HepG2 (cell line): Measurements from ENCODE around the gene SCAF8. TPM values are rescaled to one million over a fixed set of nuclear protein-coding genes. Genes with fewer than 3 reads are reported as not detected.

ENCODE experiments used
- ATAC-seq: fragments of 200-7000 bp; cut with Tn5 transposase; 3 replicates; pipeline ENCODE4 v1.9.1; 2020; ENCODE audit warnings: mild to moderate bottlenecking, moderate library complexity
- BruUV-seq: library from RNA; stranded (reverse); fragments of 400-500 nt; replicated peaks from 2 replicates; lab custom pipeline; 2021; lab: Mats Ljungman, UMichigan
- CTCF ChIA-PET: fragments of 300-600 bp; formaldehyde crosslinking; extraction: SDS; loops from one replicate; lab custom pipeline; 2021; ENCODE audit warnings: low total read pairs, inconsistent platforms, low intra/inter-chr PET ratio; lab: Yijun Ruan, JAX
- POLR2A ChIA-PET: fragments of 350-600 bp; sonication (Branson Sonifier 250); formaldehyde crosslinking; loops from one replicate; lab custom pipeline; 2020; ENCODE audit warnings: antibody characterized with exemption, inconsistent platforms; lab: Yijun Ruan, JAX
- DNase-seq: peaks from one replicate; pipeline ENCODE4 v3.0.0-alpha.2; 2015; ENCODE audit warnings: low spot score
- FAIRE-seq: peaks from 3 replicates; lab custom pipeline; 2011; peaks lifted over from hg19 to GRCh38; lab: Jason Lieb, UNC
- H2AFZ ChIP-seq: one replicate; pipeline ENCODE4 v1.6.1; 2011; ENCODE audit warnings: low read length, inconsistent platforms
- H3K27ac ChIP-seq: fragments of 300-600 bp; 3 replicates; pipeline ENCODE4 v1.8.0; 2011; ENCODE audit warnings: mixed run types, mild to moderate bottlenecking, mixed read lengths, low read length, inconsistent platforms; ENCODE audit not compliant: insufficient read depth; ENCODE audit errors: extremely low read length
- H3K27me3 ChIP-seq, 2 experiments: fragments of 200-600 bp in 1 of 2; 2 replicates in 1 of 2; 3 replicates in 1 of 2; pipeline versions ENCODE4 v1.6.0 to v1.8.0; 2011; ENCODE audit warnings: low read length in 2 of 2, mild to moderate bottlenecking in 2 of 2, moderate library complexity in 2 of 2, inconsistent platforms in 1 of 2; ENCODE audit not compliant: insufficient read depth in 2 of 2, control insufficient read depth in 1 of 2
- H3K36me3 ChIP-seq, 2 experiments: fragments of 200-600 bp in 1 of 2; replicated peaks in 1 of 2; 2 replicates in 1 of 2; 3 replicates in 1 of 2; pipeline versions ENCODE4 v1.5.1 to v1.8.0; 2011; ENCODE audit warnings: low read length in 2 of 2, inconsistent platforms in 1 of 2; ENCODE audit not compliant: insufficient read depth in 2 of 2, control insufficient read depth in 1 of 2
- H3K4me1 ChIP-seq: 2 replicates; pipeline ENCODE4 v1.5.1; 2012; ENCODE audit warnings: low read length, inconsistent platforms; ENCODE audit not compliant: insufficient read depth
- H3K4me2 ChIP-seq: 2 replicates; pipeline ENCODE4 v1.6.0; 2011; ENCODE audit warnings: low read depth, low read length, inconsistent platforms
- H3K4me3 ChIP-seq, 3 experiments: fragments of 200-600 bp in 1 of 3; sonication (generic), shearing (Covaris generic) in 1 of 3; replicated peaks in 1 of 3; 2 replicates each; pipeline ENCODE4 v1.5.1; 2011 to 2016; ENCODE audit warnings: low read length in 3 of 3, inconsistent platforms in 2 of 3, low read depth in 2 of 3, mild to moderate bottlenecking in 2 of 3, control low read depth in 1 of 3, mixed read lengths in 1 of 3; ENCODE audit not compliant: insufficient read depth in 1 of 3
- H3K79me2 ChIP-seq: one replicate; pipeline ENCODE4 v1.6.1; 2011; ENCODE audit warnings: low read length, inconsistent platforms; ENCODE audit not compliant: insufficient read depth
- H3K9ac ChIP-seq: 2 replicates; pipeline ENCODE4 v1.6.0; 2011; ENCODE audit warnings: mild to moderate bottlenecking, low read depth, low read length, inconsistent platforms; ENCODE audit not compliant: insufficient read depth
- H3K9me3 ChIP-seq: 2 replicates; pipeline ENCODE4 v1.5.1; 2012; ENCODE audit warnings: mild to moderate bottlenecking, low read length
- H4K20me1 ChIP-seq: 2 replicates; pipeline ENCODE4 v1.6.0; 2011; ENCODE audit warnings: inconsistent platforms, mild to moderate bottlenecking, low read length, moderate library complexity; ENCODE audit not compliant: insufficient read depth
- AGO2 ChIP-seq: fragments of 200-400 bp; formaldehyde crosslinking; optimal IDR thresholded peaks from 2 replicates; pipeline ENCODE3; 2017; ENCODE audit warnings: mild to moderate bottlenecking, low read depth, low read length, moderate library complexity
- ATRX ChIP-seq: sonication (generic); formaldehyde crosslinking; IDR thresholded peaks from 2 replicates; pipeline ENCODE4 v1.4.0; 2020; ENCODE audit warnings: missing genetic modification reagents, borderline replicate concordance
- CC2D1A ChIP-seq: sonication (generic); formaldehyde crosslinking; IDR thresholded peaks from 2 replicates; pipeline ENCODE4 v1.8.1; 2023; ENCODE audit warnings: mild to moderate bottlenecking, missing genetic modification reagents
- LCORL ChIP-seq, 2 experiments: fragments of 450-650 bp in 1 of 2; sonication (generic) in 1 of 2; formaldehyde crosslinking in 1 of 2; IDR thresholded peaks; 2 replicates each; pipeline versions ENCODE4 v1.5.0 to v1.6.1; 2017 to 2020; ENCODE audit warnings: antibody characterized with exemption in 1 of 2, missing genetic modification reagents in 1 of 2
- MTA1 ChIP-seq: sonication (generic); formaldehyde crosslinking; IDR thresholded peaks from 2 replicates; pipeline ENCODE4 v1.4.0; 2020; ENCODE audit warnings: missing genetic modification reagents, mild to moderate bottlenecking, borderline replicate concordance
- NFKBIZ ChIP-seq: IDR thresholded peaks from 2 replicates; pipeline ENCODE4 v1.6.1; 2018; ENCODE audit warnings: missing genetic modification reagents, missing compliant biosample characterization
- NR2F2 ChIP-seq: IDR thresholded peaks from 2 replicates; pipeline ENCODE4 v1.6.1; 2012; ENCODE audit warnings: low read depth, inconsistent platforms, borderline replicate concordance
- NR3C1 ChIP-seq: sonication (generic); formaldehyde crosslinking; IDR thresholded peaks from 2 replicates; pipeline ENCODE4 v1.4.0; 2020; ENCODE audit warnings: missing genetic modification reagents
- PITX1 ChIP-seq: sonication (generic); formaldehyde crosslinking; IDR thresholded peaks from 2 replicates; pipeline ENCODE4 v1.5.1; 2020; ENCODE audit warnings: mild to moderate bottlenecking, missing genetic modification reagents
- RBFOX2 ChIP-seq: fragments of 200-400 bp; formaldehyde crosslinking; IDR thresholded peaks from 2 replicates; pipeline ENCODE4 v1.6.1; 2017; ENCODE audit warnings: low read depth, mild to moderate bottlenecking, low read length
- REPIN1 ChIP-seq: sonication (generic); formaldehyde crosslinking; IDR thresholded peaks from 2 replicates; pipeline ENCODE4 v1.8.0; 2022; ENCODE audit warnings: missing genetic modification reagents, low read depth, mild to moderate bottlenecking, borderline replicate concordance
- RFXAP ChIP-seq: sonication (generic); formaldehyde crosslinking; IDR thresholded peaks from 2 replicates; pipeline ENCODE4 v1.4.0; 2020; ENCODE audit warnings: missing genetic modification reagents, borderline replicate concordance
- RNF2 ChIP-seq: fragments of 450-650 bp; conservative IDR thresholded peaks from 2 replicates; pipeline ENCODE4 v1.6.1; 2016; ENCODE audit warnings: low read depth
- ZIK1 ChIP-seq: sonication (generic); formaldehyde crosslinking; IDR thresholded peaks from 2 replicates; pipeline ENCODE4 v1.5.0; 2020; ENCODE audit warnings: mild to moderate bottlenecking, low read depth, missing genetic modification reagents, borderline replicate concordance
- ZNF230 ChIP-seq: sonication (generic); formaldehyde crosslinking; IDR thresholded peaks from 2 replicates; pipeline ENCODE4 v1.4.0; 2020; ENCODE audit warnings: mild to moderate bottlenecking, missing genetic modification reagents
- ZNF337 ChIP-seq: sonication (generic); formaldehyde crosslinking; IDR thresholded peaks from 2 replicates; pipeline ENCODE4 v1.5.1; 2020; ENCODE audit warnings: missing genetic modification reagents, low read depth, mild to moderate bottlenecking, borderline replicate concordance
- ZNF383 ChIP-seq: sonication (generic); formaldehyde crosslinking; IDR thresholded peaks from 2 replicates; pipeline ENCODE4 v1.4.0; 2020; ENCODE audit warnings: missing genetic modification reagents, mild to moderate bottlenecking, borderline replicate concordance
- ZNF589 ChIP-seq: sonication (generic); formaldehyde crosslinking; conservative IDR thresholded peaks from 2 replicates; pipeline ENCODE4 v1.8.0; 2022; ENCODE audit warnings: mild to moderate bottlenecking, moderate library complexity, missing genetic modification reagents
- ZNF615 ChIP-seq: sonication (generic); formaldehyde crosslinking; IDR thresholded peaks from 2 replicates; pipeline ENCODE4 v1.5.0; 2020; ENCODE audit warnings: mild to moderate bottlenecking, missing genetic modification reagents, borderline replicate concordance
- ZNF674 ChIP-seq: sonication (generic); formaldehyde crosslinking; IDR thresholded peaks from 2 replicates; pipeline ENCODE4 v1.5.0; 2020; ENCODE audit warnings: low read depth, mild to moderate bottlenecking, missing genetic modification reagents
- WGBS: methylation state at CpG from one replicate; pipeline ENCODE4 v1.1.6; 2017; ENCODE audit warnings: low lambda C conversion rate; 5-methylcytosine and 5-hydroxymethylcytosine counted together
- in situ Hi-C: cut with HindIII; loops from 2 replicates; pipeline ENCODE4 v1.10.0; 2017; ENCODE audit warnings: low pct_unique_long_range_greater_than_20kb; ENCODE audit not compliant: extremely low pct_ligation_motif_present
- intact Hi-C: fragments of 100-400 bp; cut with micrococcal nuclease; formaldehyde crosslinking; loops from one replicate; pipeline ENCODE4 v1.10.0; 2022; ENCODE audit not compliant: unreplicated experiment
- polyA plus RNA-seq, 8 experiments: library from polyadenylated mRNA; depleted of rRNA in 3 of 8; stranded (reverse) in 7 of 8; unstranded in 1 of 8; fragments of >200 nt; fragmentation: Illumina TruSeq in 4 of 8; extraction: Trizol in 4 of 8; gene quantifications; 2 replicates each; pipeline versions ENCODE4 v1.2.1 to v1.2.3, GENCODE V29; 2011 to 2016; ENCODE audit warnings: low read depth in 4 of 8, missing spikeins in 1 of 8, mixed read lengths in 1 of 8; ENCODE audit not compliant: insufficient read depth in 1 of 8
- total RNA-seq, 5 experiments: library from RNA; depleted of rRNA; stranded (reverse); fragments of >200 nt; fragmentation: Illumina TruSeq; extraction: Trizol; gene quantifications; 2 replicates each; pipeline ENCODE4 v1.2.3, GENCODE V29; 2016; ENCODE audit warnings: low read depth in 1 of 5
- TF ChIP-seq, protein P1 (sequence below): IDR thresholded peaks from 2 replicates; pipeline ENCODE4 v1.6.1; 2016; ENCODE audit warnings: low read depth, control low read depth

The SCAF8 gene
- total and polyA plus RNA-seq, 2 of the 13 experiments (the other 11 are each of a cell fraction or from before 2014, with no cell fraction given): 15.3 to 40.8 TPM

DNA sequence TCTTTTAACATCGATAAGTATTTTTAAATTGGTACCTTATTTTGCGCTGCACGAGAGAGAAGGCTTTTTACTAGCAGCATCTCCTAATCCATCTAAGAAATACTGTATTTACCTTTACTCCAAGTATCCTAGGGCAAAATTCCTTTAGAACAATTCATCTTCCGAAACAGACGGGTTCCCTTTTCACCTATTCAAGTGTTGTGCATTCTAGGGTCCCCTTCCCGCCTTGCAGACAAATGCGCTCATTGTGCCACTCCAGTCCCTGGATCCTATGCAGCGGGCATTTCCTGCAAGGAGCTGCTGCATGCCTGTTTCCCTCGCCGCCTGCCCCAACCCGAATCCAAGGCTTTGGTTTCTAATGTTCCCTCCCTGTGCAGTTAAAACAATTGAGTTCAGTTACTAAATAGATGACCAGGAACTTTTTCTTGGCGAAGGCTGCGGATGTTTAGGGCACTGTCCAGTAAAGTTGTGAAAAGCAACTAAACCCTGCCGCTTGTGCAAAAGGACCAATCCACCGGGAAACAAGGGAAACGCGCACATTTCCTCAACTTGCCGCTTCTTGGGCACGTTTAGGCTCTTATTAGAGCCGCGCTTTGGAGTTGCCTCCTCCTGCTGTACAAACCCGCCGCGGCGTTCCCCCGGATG is 556 bp upstream of the SCAF8 start:
- in situ Hi-C loops: no loop called here
- POLR2A ChIA-PET: no interaction called here
- WGBS: 9% methylated on average over 24 of the region's 26 CpGs
- Histone ChIP-seq H2AFZ (peak overlapping the region; percentile 94), H3K4me3 (peak overlapping the region; percentile 66 to 96 (median 81)), H3K27ac (peak overlapping the region; percentile 99), H3K4me1 (peaks cover 43% of the 10 kb centered on the region), H3K27me3 (no peaks in the 10 kb centered on the region; a peak in 2 of 5 replicates), H4K20me1 (peaks cover 33% of the 10 kb centered on the region), H3K4me2 (peak overlapping the region; percentile 81), H3K9ac (peak overlapping the region; percentile 99), H3K9me3 (no peaks in the 10 kb centered on the region), H3K36me3 (peaks cover 5 to 16% of the 10 kb centered on the region in 2 experiments; a peak in 2 of 5 replicates), H3K79me2 (peaks cover 35% of the 10 kb centered on the region)
- ATAC-seq: peak; percentile 11
- peak; percentile 53 for DNase-seq
- FAIRE-seq: peak; percentile 56
- intact Hi-C loops: loop anchor here (1.0 to 5.0 kb wide), 3 partner anchors 57 to 220 kb away; partner anchors contain the start of gene CNKSR3
- CTCF ChIA-PET: interaction anchor here (1.8 to 2.7 kb wide), 2 partner anchors 57 to 73 kb away, joined by 10 to 11 read pairs; no protein-coding TSS in a partner anchor
- BruUV-seq: no TSS peak
- TF ChIP-seq ZNF589 (CRISPR knock-in tag) (no peak), REPIN1 (CRISPR knock-in tag) (0 out of 2 replicates have a peak, but pooled peaks have one; percentile 9), ZNF337 (CRISPR knock-in tag) (0 out of 2 replicates have a peak, but pooled peaks have one; percentile 54), RFXAP (no peak), ZNF383 (CRISPR knock-in tag) (peak; percentile 65), ZNF230 (CRISPR knock-in tag) (peak; percentile 85; the same call in 1 of the 2 replicates), CC2D1A (CRISPR knock-in tag) (peak; percentile 95), LCORL (IDR thresholded peaks at IDR 0.05) (no peak), LCORL (CRISPR knock-in tag; IDR thresholded peaks at IDR 0.05) (0 out of 2 replicates have a peak, but pooled peaks have one; percentile 24), RBFOX2 (no peak), ZNF615 (CRISPR knock-in tag) (peak; percentile 75; the same call in 1 of the 2 replicates), RNF2 (no peak), NFKBIZ (no peak), ATRX (CRISPR knock-in tag) (no peak), AGO2 (peak; percentile 2), PITX1 (CRISPR knock-in tag) (peak; percentile 35; the same call in 1 of the 2 replicates), MTA1 (CRISPR knock-in tag) (0 out of 2 replicates have a peak, but pooled peaks have one; percentile 6), ZIK1 (CRISPR knock-in tag) (no peak), NR3C1 (CRISPR knock-in tag) (no peak), NR2F2 (no peak), ZNF674 (no peak)
- TF ChIP-seq, protein P1, sequence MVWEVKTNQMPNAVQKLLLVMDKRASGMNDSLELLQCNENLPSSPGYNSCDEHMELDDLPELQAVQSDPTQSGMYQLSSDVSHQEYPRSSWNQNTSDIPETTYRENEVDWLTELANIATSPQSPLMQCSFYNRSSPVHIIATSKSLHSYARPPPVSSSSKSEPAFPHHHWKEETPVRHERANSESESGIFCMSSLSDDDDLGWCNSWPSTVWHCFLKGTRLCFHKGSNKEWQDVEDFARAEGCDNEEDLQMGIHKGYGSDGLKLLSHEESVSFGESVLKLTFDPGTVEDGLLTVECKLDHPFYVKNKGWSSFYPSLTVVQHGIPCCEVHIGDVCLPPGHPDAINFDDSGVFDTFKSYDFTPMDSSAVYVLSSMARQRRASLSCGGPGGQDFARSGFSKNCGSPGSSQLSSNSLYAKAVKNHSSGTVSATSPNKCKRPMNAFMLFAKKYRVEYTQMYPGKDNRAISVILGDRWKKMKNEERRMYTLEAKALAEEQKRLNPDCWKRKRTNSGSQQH (CRISPR knock-in tag): 0 out of 2 replicates have a peak, but pooled peaks have one; percentile 22
